HG03097 (cell line): ENCODE measurements around the gene CEPT1.

Experiments
- ATAC-seq: cut with Tn5 transposase; IDR thresholded peaks from one replicate; pipeline ENCODE4 v1.9.1; 2021; ENCODE audit not compliant: unreplicated experiment, low FRiP score

CEPT1 gene

DNA sequence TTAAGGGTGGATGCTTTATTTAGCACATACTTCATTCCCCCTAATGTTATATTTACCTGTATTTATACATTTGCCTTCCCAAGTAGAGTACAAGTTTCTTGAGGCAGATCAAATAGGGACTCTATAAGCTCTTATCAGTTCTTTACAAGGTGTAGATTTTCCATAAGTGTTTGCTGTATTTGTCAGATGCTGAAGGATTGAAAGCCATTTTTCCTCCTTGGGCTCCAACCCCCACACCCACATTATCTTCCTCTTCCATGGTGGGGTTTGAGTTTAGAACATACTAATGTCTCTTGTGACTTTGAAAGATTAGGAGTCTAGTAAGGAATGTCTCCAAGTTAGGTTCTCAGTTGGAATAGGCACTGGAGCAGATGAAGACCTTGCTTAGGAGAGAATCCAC is 85.1 kb downstream of the CEPT1 start:
- no peak for ATAC-seq

DNA sequence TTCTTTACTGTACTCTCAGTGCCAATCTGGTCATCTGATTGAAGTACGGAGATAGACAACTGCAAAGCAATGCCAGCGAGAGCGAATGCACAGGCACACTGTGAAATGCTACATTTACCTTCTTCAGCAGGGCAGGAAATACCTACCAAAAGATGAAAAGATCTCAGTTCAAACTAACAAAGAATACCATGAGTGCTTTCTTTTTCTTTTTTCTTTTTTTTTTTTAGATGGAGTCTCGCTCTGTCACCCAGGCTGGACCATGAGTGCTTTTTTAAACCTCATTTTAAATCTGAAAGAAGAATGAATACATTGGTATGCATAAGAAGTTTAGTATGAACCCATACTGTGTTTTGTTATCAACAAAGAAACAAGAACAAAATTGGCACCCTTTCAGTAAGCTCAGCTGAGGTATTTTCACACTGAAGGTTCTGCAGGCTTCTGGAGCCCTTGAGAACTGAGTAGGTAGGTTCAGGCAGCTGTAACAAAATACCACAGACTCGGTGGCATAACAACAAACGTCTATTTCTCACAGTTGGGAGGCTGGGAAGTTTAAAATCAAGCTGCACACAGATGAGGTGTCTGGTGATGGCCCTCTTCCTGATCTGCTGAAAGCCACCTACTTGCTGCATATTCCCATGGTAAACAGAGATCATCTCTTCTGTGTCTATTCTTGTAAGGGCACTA is 85.8 kb downstream of the CEPT1 start:
- ATAC-seq: no peak

DNA sequence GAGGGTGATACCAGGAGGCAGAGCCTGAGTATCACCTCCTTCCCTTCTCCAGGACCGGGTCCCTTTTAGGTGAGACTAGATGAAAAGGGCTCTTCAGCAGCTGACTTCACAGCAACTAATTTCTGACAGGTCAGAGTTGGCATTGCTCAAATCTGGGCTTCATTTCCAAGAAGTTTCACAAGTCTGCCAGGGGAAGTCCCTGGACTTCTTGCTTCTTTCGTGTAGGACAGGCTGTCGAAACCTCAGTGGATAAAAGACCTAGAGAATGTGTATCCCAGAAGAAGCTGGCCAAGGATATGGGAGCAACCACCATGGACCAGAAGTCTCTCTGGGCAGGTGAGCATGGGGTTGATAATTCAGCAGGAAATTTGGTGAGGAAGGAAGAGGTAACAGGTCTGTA is 87.4 kb downstream of the CEPT1 start, which contains the start of gene CHI3L2:
Gene CHI3L2 (plus strand): TSS at position 280 of the 400 bp plus-strand sequence. CDS start 17 bp downstream, at position 297.
- ATAC-seq: no peak

DNA sequence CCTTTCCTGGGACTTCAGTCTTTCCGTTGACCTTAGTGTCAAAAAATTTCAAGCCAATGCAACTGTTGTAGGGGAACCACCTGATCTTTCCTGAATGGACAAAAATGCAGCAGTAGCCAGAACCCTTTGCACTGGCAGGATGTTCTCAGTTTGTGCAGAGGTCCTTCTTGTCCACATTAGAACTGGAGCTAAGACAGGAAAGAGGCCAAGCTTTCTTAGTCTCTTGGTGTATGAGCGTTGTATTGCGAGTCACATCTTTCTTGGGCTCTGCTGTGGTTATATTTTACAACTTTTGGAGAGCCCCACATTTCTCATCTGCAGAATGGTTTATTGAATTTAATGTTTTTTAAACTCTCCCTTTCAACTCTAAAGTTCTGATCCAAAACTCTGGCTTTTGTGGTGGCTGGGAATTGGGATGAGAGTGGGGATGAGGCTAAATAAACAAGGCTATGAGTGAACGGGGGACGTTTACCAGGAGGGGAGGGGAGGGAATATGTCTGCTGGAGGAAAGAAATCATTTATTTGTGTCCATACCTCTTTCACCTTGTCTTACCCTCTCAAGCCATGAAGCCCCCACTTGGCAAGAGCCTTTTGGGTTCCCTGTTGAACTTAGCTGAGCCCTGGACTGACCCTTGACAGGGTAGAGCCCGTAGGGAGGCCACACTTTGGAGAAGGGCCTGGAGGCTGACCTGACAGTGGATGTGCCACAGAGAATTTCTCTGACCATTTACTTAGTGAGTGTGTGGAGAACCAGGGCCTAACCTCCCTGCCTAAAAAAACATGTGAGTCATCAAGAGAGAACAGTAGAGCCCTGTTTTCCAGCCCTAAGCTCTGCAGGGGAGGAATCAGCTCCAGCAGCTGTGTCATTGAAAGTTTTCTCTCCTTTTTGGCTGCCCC is 88.1 kb downstream of the CEPT1 start:
- ATAC-seq: no peak

DNA sequence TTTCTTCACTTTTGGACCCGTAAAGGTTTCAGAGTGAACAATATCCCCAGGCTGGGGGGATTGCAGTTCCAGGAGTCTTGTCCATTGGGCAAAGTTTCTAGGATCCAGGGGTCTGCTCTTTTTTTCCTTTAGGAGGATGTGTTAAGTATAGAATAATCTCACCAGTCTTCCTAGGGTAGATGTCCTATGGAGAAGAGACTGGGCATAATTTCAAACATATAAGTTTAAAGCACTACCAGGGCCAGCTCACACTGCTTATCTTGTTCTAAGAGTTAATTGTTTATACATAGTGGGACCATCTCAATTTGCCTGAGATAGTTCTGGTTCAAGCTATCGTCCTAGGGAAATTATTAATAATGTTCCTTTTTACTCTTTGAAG is 88.7 kb downstream of the CEPT1 start:
- ATAC-seq: no peak

DNA sequence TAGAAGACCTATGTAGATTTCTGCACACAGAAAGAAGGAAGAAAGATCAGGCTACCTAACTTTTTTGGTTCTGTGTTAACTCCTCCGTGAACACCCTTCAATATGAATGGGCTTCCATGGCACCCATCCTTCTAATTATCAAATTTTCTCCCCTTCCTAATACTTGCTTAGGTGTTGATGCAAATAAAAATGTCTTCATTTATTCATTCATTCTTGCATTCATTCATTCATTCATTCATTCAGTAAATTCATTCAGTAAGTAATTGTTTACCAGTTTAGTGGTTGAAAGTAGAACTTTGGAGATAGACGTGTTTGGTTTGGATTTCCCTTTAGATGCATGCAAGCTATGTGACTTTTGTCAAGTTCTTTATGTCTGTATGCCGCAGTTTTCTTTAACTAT is 92.1 kb downstream of the CEPT1 start:
- no peak for ATAC-seq

DNA sequence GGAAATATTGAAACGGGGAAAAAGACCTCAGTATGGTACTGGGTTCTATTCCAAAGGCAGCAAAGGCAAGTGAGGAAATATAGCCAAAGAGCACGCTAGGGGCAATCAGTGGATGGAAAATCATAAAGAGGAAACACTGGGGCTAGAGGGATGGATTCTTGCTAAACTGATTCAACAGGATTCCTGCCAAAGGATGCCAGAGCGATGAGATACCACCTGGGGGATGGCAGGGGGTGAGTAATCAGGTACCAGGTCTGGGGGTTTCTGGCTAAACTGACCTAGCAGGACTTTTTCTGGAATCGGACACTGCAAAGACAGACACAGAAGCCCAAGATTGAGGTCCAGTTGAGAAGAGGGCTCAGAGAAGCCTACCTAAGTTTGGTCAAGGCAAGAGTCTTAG is 94.2 kb downstream of the CEPT1 start:
- no peak for ATAC-seq
